Naive thymus-derived CD8-positive, alpha-beta T cell (primary cell): Measurements from ENCODE around the gene SPI1. TPM values are rescaled to one million over a fixed set of nuclear protein-coding genes. Genes with fewer than 3 reads are reported as not detected.
"Not testable (repeated sequence)": the region's sequence is repeated elsewhere in the genome, so short reads cannot be mapped to it uniquely, and the experiment has no call there.

Experiments
- ATAC-seq, 2 donors: fragments of 150-1000 bp; cut with Tn5 transposase in 1 of 2; sonication (Bioruptor Pico), chemical (Tn5 transposase) in 1 of 2; 1 replicate in 1 of 2; 2 replicates in 1 of 2; pipeline ENCODE4 v1.10.0; 2021; ENCODE audit warnings: mild to moderate bottlenecking in 2 of 2, moderate library complexity in 2 of 2
- POLR2A ChIA-PET: fragments of 350-600 bp; sonication (Branson Sonifier 250); formaldehyde crosslinking; loops from one replicate; lab custom pipeline; 2021; ENCODE audit warnings: antibody characterized with exemption; lab: Charles Lee
- DNase-seq, 10 donors: peaks; one replicate each; pipeline versions ENCODE4 v3.0.0 to v3.0.0-alpha.2; 2020 to 2022
- H3K27ac Mint-ChIP-seq, 10 donors: one replicate each; pipeline ENCODE4 v1.8.0; 2020 to 2022; ENCODE audit warnings: mild to moderate bottlenecking in 10 of 10, mixed read lengths in 10 of 10, moderate library complexity in 4 of 10, inconsistent platforms in 1 of 10
- H3K27me3 Mint-ChIP-seq, 5 donors: one replicate each; pipeline ENCODE4 v1.8.0; 2021 to 2022; ENCODE audit warnings: mixed read lengths in 5 of 5
- H3K36me3 Mint-ChIP-seq, 3 donors: one replicate each; pipeline ENCODE4 v1.8.0; 2020 to 2022; ENCODE audit warnings: mixed read lengths in 3 of 3, mild to moderate bottlenecking in 2 of 3, inconsistent platforms in 1 of 3
- H3K4me1 Mint-ChIP-seq, 4 donors: one replicate each; pipeline ENCODE4 v1.8.0; 2021 to 2022; ENCODE audit warnings: mixed read lengths in 4 of 4
- H3K4me3 Mint-ChIP-seq, 10 donors: one replicate each; pipeline ENCODE4 v1.8.0; 2020 to 2022; ENCODE audit warnings: mild to moderate bottlenecking in 10 of 10, mixed read lengths in 10 of 10, moderate library complexity in 6 of 10, inconsistent platforms in 1 of 10
- H3K9me3 Mint-ChIP-seq, 9 donors: one replicate each; pipeline ENCODE4 v1.8.0; 2020 to 2022; ENCODE audit warnings: mixed read lengths in 9 of 9, mild to moderate bottlenecking in 3 of 9, inconsistent platforms in 1 of 9, moderate library complexity in 1 of 9
- polyA plus RNA-seq, 3 donors: library from polyadenylated mRNA; unstranded; fragments of 300-500 nt; fragmentation: Illumina TruSeq; gene quantifications; one replicate each; pipeline ENCODE4 v1.2.3, GENCODE V29; 2021
- total RNA-seq, 8 experiments: library from RNA in 2 of 8; stranded (reverse) in 2 of 8; gene quantifications; one replicate each; pipeline ENCODE4 v1.2.3 and lab custom pipeline; 2021 to 2026

Gene SPI1
- total and polyA plus RNA-seq, 5 experiments from 2014 or later = 3.4 to 4.7 TPM; not detected in 3

- POLR2A ChIA-PET = no interaction called here
- DNase-seq (peak in 1 of 10 donors; percentile 54), ATAC-seq (no peak)
- peaks cover 0 to 1% (median 0%) of the 10 kb centered on the region in 4 donors for H3K4me1 Mint-ChIP-seq
- H3K27me3 Mint-ChIP-seq = no peaks in the 10 kb centered on the region
- no peak overlapping the region for H3K4me3 Mint-ChIP-seq
- no peaks in the 10 kb centered on the region for H3K9me3 Mint-ChIP-seq
- H3K36me3 Mint-ChIP-seq = no peaks in the 10 kb centered on the region
- peak overlapping the region in 1 of 10 donors; percentile 51 for H3K27ac Mint-ChIP-seq
These were observed 39.7 kb downstream of the SPI1 start for GRCh38 chr11:47338396-47339241.

- Mint-ChIP-seq H3K4me3 (no peak overlapping the region), H3K36me3 (no peaks in the 10 kb centered on the region), H3K27me3 (no peaks in the 10 kb centered on the region), H3K9me3 (no peaks in the 10 kb centered on the region), H3K4me1 (no peaks in the 10 kb centered on the region), H3K27ac (no peak overlapping the region)
- POLR2A ChIA-PET = interaction anchor here (0.7 kb wide), 1 partner anchor 1612 kb away, joined by 4 read pairs; no protein-coding TSS in a partner anchor
- DNase-seq (no peak), ATAC-seq (no peak)
These were observed 41.0 kb downstream of the SPI1 start for GRCh38 chr11:47337229-47337924.

GRCh38 chr11:47336595-47336994 lies 41.8 kb downstream of the SPI1 start:
- no peak for DNase-seq
- no peak overlapping the region for H3K4me3 Mint-ChIP-seq
- no peaks in the 10 kb centered on the region for H3K27me3 Mint-ChIP-seq
- no peaks in the 10 kb centered on the region for H3K4me1 Mint-ChIP-seq
- no peak overlapping the region for H3K27ac Mint-ChIP-seq
- ATAC-seq = no peak
- no peaks in the 10 kb centered on the region for H3K36me3 Mint-ChIP-seq
- POLR2A ChIA-PET = interaction anchor here (0.7 kb wide), 2 partner anchors 17 to 1611 kb away, joined by 4 to 7 read pairs; no protein-coding TSS in a partner anchor
- H3K9me3 Mint-ChIP-seq = no peaks in the 10 kb centered on the region

GRCh38 chr11:47335733-47336132 lies 42.6 kb downstream of the SPI1 start:
- no peaks in the 10 kb centered on the region for H3K4me1 Mint-ChIP-seq
- no peaks in the 10 kb centered on the region for H3K27me3 Mint-ChIP-seq
- DNase-seq (no peak), ATAC-seq (no peak)
- H3K9me3 Mint-ChIP-seq = no peaks in the 10 kb centered on the region
- no peak overlapping the region for H3K27ac Mint-ChIP-seq
- no peak overlapping the region for H3K4me3 Mint-ChIP-seq
- no peaks in the 10 kb centered on the region for H3K36me3 Mint-ChIP-seq
- POLR2A ChIA-PET = interaction anchor here (0.7 kb wide), 1 partner anchor 64 kb away, joined by 3 read pairs; no protein-coding TSS in a partner anchor

GRCh38 chr11:47334699-47335411 lies 43.5 kb downstream of the SPI1 start:
- H3K27me3 Mint-ChIP-seq, POLR2A ChIA-PET, H3K4me3 Mint-ChIP-seq, DNase-seq, H3K27ac Mint-ChIP-seq, ATAC-seq, H3K9me3 Mint-ChIP-seq, H3K4me1 Mint-ChIP-seq, H3K36me3 Mint-ChIP-seq: not testable (repeated sequence)

GRCh38 chr11:47333886-47334443 lies 44.4 kb downstream of the SPI1 start:
- POLR2A ChIA-PET = interaction anchor here (1.3 kb wide), 1 partner anchor 66 kb away, joined by 3 read pairs; no protein-coding TSS in a partner anchor
- H3K27me3 Mint-ChIP-seq = no peaks in the 10 kb centered on the region
- H3K4me3 Mint-ChIP-seq = no peak overlapping the region
- no peak for ATAC-seq
- DNase-seq = no peak
- H3K9me3 Mint-ChIP-seq = no peaks in the 10 kb centered on the region
- H3K36me3 Mint-ChIP-seq = peaks cover 0 to 6% (median 0%) of the 10 kb centered on the region in 3 donors
- H3K4me1 Mint-ChIP-seq = no peaks in the 10 kb centered on the region
- peak overlapping the region in 1 of 10 donors; percentile 15 for H3K27ac Mint-ChIP-seq

- Mint-ChIP-seq H3K27ac (peak overlapping the region in 1 of 10 donors; percentile 34), H3K36me3 (peaks cover 0 to 11% (median 0%) of the 10 kb centered on the region in 3 donors), H3K4me3 (no peak overlapping the region), H3K27me3 (no peaks in the 10 kb centered on the region), H3K9me3 (no peaks in the 10 kb centered on the region), H3K4me1 (no peaks in the 10 kb centered on the region)
- DNase-seq (no peak), ATAC-seq (no peak)
- POLR2A ChIA-PET = interaction anchor here (1.3 kb wide), 1 partner anchor 67 kb away, joined by 3 read pairs; no protein-coding TSS in a partner anchor
These were observed 44.9 kb downstream of the SPI1 start for GRCh38 chr11:47333526-47333845.

GRCh38 chr11:47332791-47333525 lies 45.4 kb downstream of the SPI1 start:
- H3K4me1 Mint-ChIP-seq = no peaks in the 10 kb centered on the region
- ATAC-seq = no peak
- POLR2A ChIA-PET = interaction anchor here (1.3 kb wide), 1 partner anchor 67 kb away, joined by 3 read pairs; no protein-coding TSS in a partner anchor
- H3K9me3 Mint-ChIP-seq = no peaks in the 10 kb centered on the region
- no peaks in the 10 kb centered on the region for H3K27me3 Mint-ChIP-seq
- DNase-seq = no peak
- no peak overlapping the region for H3K4me3 Mint-ChIP-seq
- peaks cover 0 to 14% (median 0%) of the 10 kb centered on the region in 3 donors for H3K36me3 Mint-ChIP-seq
- H3K27ac Mint-ChIP-seq = peak overlapping the region in 1 of 10 donors; percentile 34

- no peaks in the 10 kb centered on the region for H3K4me1 Mint-ChIP-seq
- no peak overlapping the region for H3K4me3 Mint-ChIP-seq
- no peak for DNase-seq
- no peaks in the 10 kb centered on the region for H3K27me3 Mint-ChIP-seq
- POLR2A ChIA-PET = interaction anchor here (1.3 kb wide), 1 partner anchor 68 kb away, joined by 3 read pairs; no protein-coding TSS in a partner anchor
- peaks cover 0 to 17% (median 0%) of the 10 kb centered on the region in 3 donors for H3K36me3 Mint-ChIP-seq
- peak overlapping the region in 1 of 10 donors; percentile 58 for H3K27ac Mint-ChIP-seq
- no peaks in the 10 kb centered on the region for H3K9me3 Mint-ChIP-seq
- no peak for ATAC-seq
These were observed 46.0 kb downstream of the SPI1 start for GRCh38 chr11:47332303-47332711.

GRCh38 chr11:47331454-47332302 lies 46.7 kb downstream of the SPI1 start:
- Mint-ChIP-seq H3K27me3 (no peaks in the 10 kb centered on the region), H3K4me1 (no peaks in the 10 kb centered on the region), H3K9me3 (no peaks in the 10 kb centered on the region), H3K27ac (peak overlapping the region in 5 of 10 donors; percentile 35 to 59 (median 48)), H3K4me3 (no peak overlapping the region), H3K36me3 (peaks cover 0 to 20% (median 0%) of the 10 kb centered on the region in 3 donors)
- DNase-seq (no peak), ATAC-seq (no peak)
- POLR2A ChIA-PET = no interaction called here
